ENCODE measurements around the gene CHRM1. TPM values are rescaled to one million over a fixed set of nuclear protein-coding genes. Genes with fewer than 3 reads are reported as not detected.

Gene CHRM1
- total RNA-seq, 1 experiment from 2014 or later, result 0.10 TPM

- no peaks in the 10 kb centered on the region for H3K36me3 ChIP-seq (ENCODE audit: control insufficient read depth in 1 of 2, insufficient read depth in 2 of 2, low read length in 2 of 2)
- POLR2A ChIA-PET, result no interaction called here
- no peak for DNase-seq (ENCODE audit: low read depth, low spot score)
Measured at GRCh38 chr11:62895501-62895900, 25.7 kb downstream of the CHRM1 start.

More at GRCh38 chr11:62895501-62895900, 25.7 kb downstream of the CHRM1 start:
- RAD21 ChIA-PET (ENCODE audit: low non-redundant PET in 1 of 2, low total read pairs in 2 of 2, uncharacterized antibody in 2 of 2, unreplicated experiment in 2 of 2), result no interaction called here
- H4K20me1 ChIP-seq (ENCODE audit: insufficient read depth), result no peaks in the 10 kb centered on the region
- H3K4me3 ChIP-seq (replicated peaks in 1 of 2; ENCODE audit: low read depth in 1 of 2, low read length in 2 of 2), result no peak overlapping the region
- intact Hi-C loops (cut with micrococcal nuclease), result no loop called here
- no peak overlapping the region for H2AFZ ChIP-seq (ENCODE audit: low read depth, low read length, poor library complexity, severe bottlenecking)
- H3K4me1 ChIP-seq (ENCODE audit: control insufficient read depth in 1 of 2, insufficient read depth in 2 of 2, low read length in 2 of 2), result no peaks in the 10 kb centered on the region
- H3K4me2 ChIP-seq (ENCODE audit: low read length), result no peak overlapping the region
- H3K9me2 ChIP-seq (ENCODE audit: insufficient read depth), result no peaks in the 10 kb centered on the region
- H3K27ac ChIP-seq (ENCODE audit: low read depth, low read length), result no peak overlapping the region
- no peaks in the 10 kb centered on the region for H3K79me2 ChIP-seq (ENCODE audit: insufficient read depth, low read length)
- TF ChIP-seq SIN3A (IDR thresholded peaks at IDR 0.05; ENCODE audit: low read depth) (no peak), FOSL1 (IDR thresholded peaks at IDR 0.05; ENCODE audit: low read depth) (no peak), EZH2 (IDR thresholded peaks at IDR 0.05) (no peak), ZFX (IDR thresholded peaks at IDR 0.05) (no peak), ZNF274 (IDR thresholded peaks at IDR 0.05; ENCODE audit: low read depth, low read length) (no peak), ATF3 (IDR thresholded peaks at IDR 0.05) (no peak), REST (IDR thresholded peaks at IDR 0.05; ENCODE audit: low read depth) (no peak), ELF1 (IDR thresholded peaks at IDR 0.05; ENCODE audit: borderline replicate concordance, low read depth) (no peak), SRF (IDR thresholded peaks at IDR 0.05; ENCODE audit: low read depth) (no peak), MAX (IDR thresholded peaks at IDR 0.05) (no peak)
- BruUV-seq (replicated peaks), result no TSS peak
- no peak for ATAC-seq
- H3K27me3 ChIP-seq (ENCODE audit: insufficient read depth, low read length), result no peaks in the 10 kb centered on the region
- H3K9ac ChIP-seq (ENCODE audit: low read length), result no peak overlapping the region
- CTCF ChIA-PET, result interaction anchor here (0.6 kb wide), 1 partner anchor 584 kb away, joined by 3 read pairs; no protein-coding TSS in a partner anchor
- no peaks in the 10 kb centered on the region for H3K9me3 ChIP-seq (ENCODE audit: control insufficient read depth in 1 of 2, insufficient read depth in 1 of 2, low read depth in 1 of 2, low read length in 2 of 2)
